ENCODE results near the gene ENOX1. TPM values are rescaled to one million over a fixed set of nuclear protein-coding genes. Genes with fewer than 3 reads are reported as not detected.

Gene ENOX1
- total and polyA plus RNA-seq, 7 donors, result 0.34 to 7.1 (median 1.1) TPM

GRCh38 chr13:43304945-43305344 is 481.8 kb downstream of the ENOX1 start:
- ATAC-seq (no peak), DNase-seq (no peak)
- Histone ChIP-seq H3K4me1 (peaks cover 26% of the 10 kb centered on the region), H3K27ac (no peak overlapping the region), H3K4me3 (no peak overlapping the region), H3K27me3 (ENCODE audit: insufficient read depth in 3 of 3, low read length in 2 of 3) (no peaks in the 10 kb centered on the region), H3K36me3 (ENCODE audit: insufficient read depth in 1 of 2, low read depth in 1 of 2) (no peaks in the 10 kb centered on the region), H3K9me3 (no peaks in the 10 kb centered on the region)
- TF ChIP-seq, protein P1, sequence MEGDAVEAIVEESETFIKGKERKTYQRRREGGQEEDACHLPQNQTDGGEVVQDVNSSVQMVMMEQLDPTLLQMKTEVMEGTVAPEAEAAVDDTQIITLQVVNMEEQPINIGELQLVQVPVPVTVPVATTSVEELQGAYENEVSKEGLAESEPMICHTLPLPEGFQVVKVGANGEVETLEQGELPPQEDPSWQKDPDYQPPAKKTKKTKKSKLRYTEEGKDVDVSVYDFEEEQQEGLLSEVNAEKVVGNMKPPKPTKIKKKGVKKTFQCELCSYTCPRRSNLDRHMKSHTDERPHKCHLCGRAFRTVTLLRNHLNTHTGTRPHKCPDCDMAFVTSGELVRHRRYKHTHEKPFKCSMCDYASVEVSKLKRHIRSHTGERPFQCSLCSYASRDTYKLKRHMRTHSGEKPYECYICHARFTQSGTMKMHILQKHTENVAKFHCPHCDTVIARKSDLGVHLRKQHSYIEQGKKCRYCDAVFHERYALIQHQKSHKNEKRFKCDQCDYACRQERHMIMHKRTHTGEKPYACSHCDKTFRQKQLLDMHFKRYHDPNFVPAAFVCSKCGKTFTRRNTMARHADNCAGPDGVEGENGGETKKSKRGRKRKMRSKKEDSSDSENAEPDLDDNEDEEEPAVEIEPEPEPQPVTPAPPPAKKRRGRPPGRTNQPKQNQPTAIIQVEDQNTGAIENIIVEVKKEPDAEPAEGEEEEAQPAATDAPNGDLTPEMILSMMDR (IDR thresholded peaks at IDR 0.05), result no peak
- intact Hi-C loops (cut with DNase I), result loop anchor here (5.0 to 10.0 kb wide), 3 partner anchors 482 to 570 kb away; partner anchors contain the start of genes CCDC122 (in 1 of the 2), ENOX1 (in 1 of the 2) and LACC1 (in 1 of the 2)
- WGBS, 3 donors, result 49 to 51% (median 49%) methylated on average over 2 of the region's 2 CpGs

- Histone ChIP-seq H3K9me3 (no peaks in the 10 kb centered on the region), H3K27me3 (ENCODE audit: insufficient read depth in 3 of 3, low read length in 2 of 3) (no peaks in the 10 kb centered on the region), H3K27ac (no peak overlapping the region), H3K4me1 (peaks cover 26% of the 10 kb centered on the region), H3K4me3 (no peak overlapping the region), H3K36me3 (ENCODE audit: insufficient read depth in 1 of 2, low read depth in 1 of 2) (no peaks in the 10 kb centered on the region)
- TF ChIP-seq, protein P1 (IDR thresholded peaks at IDR 0.05), result no peak
- intact Hi-C loops (cut with DNase I), result loop anchor here in 1 of 2 donors (5.0 to 10.0 kb wide), 2 partner anchors 498 to 570 kb away; partner anchors contain the start of genes CCDC122 and LACC1
- ATAC-seq (no peak), DNase-seq (no peak)
- 85 to 98% (median 96%) methylated on average over 2 of the region's 2 CpGs for WGBS, 3 donors
Measured at GRCh38 chr13:43304449-43304848, 482.3 kb downstream of the ENOX1 start.

DNA sequence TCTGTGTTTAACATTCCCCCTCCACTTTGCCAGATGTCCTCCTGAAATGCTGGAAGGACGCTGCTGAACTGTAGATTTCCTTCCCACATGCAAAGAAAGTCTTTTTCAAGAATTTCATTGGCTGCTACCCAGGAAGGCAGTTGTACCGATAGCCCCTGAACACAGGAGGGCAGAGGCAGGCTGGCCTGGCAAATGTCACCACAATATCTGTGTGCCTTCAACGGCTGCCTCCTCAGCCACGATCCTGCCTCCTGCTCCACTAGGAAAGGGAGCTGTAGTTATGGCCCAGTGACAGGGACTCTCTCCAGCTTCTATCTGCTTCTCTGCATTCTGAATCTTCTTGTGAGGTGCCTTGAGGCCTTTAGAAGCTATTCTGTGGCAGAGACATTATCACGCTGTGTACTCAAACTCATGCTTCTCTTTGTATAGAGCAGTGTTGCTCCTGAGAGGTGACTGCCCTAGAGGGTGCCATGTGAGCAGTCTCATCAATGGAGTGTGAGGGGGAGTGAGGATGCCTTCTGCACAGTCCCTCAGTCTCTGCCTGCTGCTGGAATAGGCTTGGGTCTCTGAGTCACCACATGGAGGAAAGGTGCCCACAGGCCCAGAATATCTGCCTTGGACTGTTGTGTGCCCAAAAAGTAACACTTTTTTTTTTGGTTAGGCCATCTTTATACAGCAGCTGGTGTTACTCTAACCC is 483.6 kb downstream of the ENOX1 start:
- H3K27me3 ChIP-seq (ENCODE audit: insufficient read depth in 3 of 3, low read length in 2 of 3), result no peaks in the 10 kb centered on the region
- peak overlapping the region; percentile 30 for H3K27ac ChIP-seq
- H3K4me1 ChIP-seq, result peaks cover 24% of the 10 kb centered on the region
- intact Hi-C loops (cut with DNase I), result loop anchor here in 1 of 2 donors (5.0 to 10.0 kb wide), 2 partner anchors 499 to 572 kb away; partner anchors contain the start of genes CCDC122 and LACC1
- TF ChIP-seq, protein P1 (IDR thresholded peaks at IDR 0.05), result peak; percentile 69
- no peaks in the 10 kb centered on the region for H3K36me3 ChIP-seq (ENCODE audit: insufficient read depth in 1 of 2, low read depth in 1 of 2)
- ATAC-seq (peak; percentile 86 to 95 (median 91)), DNase-seq (peak; percentile 41 to 82)
- WGBS, 3 donors, result 17 to 20% (median 18%) methylated on average over 5 of the region's 5 CpGs
- H3K4me3 ChIP-seq, result no peak overlapping the region
- H3K9me3 ChIP-seq, result no peaks in the 10 kb centered on the region

DNA sequence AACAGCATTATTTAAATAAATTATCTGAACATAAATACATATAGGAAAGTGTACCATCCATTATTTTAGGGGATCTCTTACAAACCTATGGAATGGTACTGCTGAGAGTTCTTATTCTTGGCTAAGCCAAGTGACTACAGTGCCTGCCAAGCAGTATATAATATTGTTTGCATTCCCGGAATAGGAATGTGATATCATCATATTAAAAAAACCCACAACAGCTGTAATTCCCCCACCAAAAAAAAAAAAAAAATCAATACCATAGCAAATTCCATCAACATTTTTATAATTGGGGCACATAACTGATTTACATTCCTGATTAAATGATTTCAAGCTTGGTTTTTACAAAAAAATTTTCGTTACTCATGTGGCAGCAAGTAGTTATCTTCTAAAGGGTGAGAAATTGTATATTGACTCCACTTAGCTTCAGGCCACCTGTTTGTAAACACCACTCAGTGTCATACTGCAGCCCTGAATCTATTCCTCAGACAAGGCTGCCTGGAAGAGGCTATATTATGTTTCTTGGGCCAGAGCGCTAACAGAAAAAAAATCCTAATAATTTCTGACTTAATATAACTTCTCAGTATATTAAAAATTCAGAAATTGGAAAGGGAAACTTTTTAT is 485.3 kb downstream of the ENOX1 start:
- no peak for DNase-seq
- Histone ChIP-seq H3K27me3 (ENCODE audit: insufficient read depth in 3 of 3, low read length in 2 of 3) (no peaks in the 10 kb centered on the region), H3K9me3 (no peaks in the 10 kb centered on the region), H3K27ac (no peak overlapping the region), H3K4me1 (peaks cover 19% of the 10 kb centered on the region), H3K36me3 (ENCODE audit: insufficient read depth in 1 of 2, low read depth in 1 of 2) (no peaks in the 10 kb centered on the region), H3K4me3 (no peak overlapping the region)
- TF ChIP-seq, protein P1 (IDR thresholded peaks at IDR 0.05), result no peak
- 50 to 72% (median 52%) methylated on average over 3 of the region's 3 CpGs for WGBS, 3 donors
- intact Hi-C loops (cut with DNase I), result loop anchor here in 1 of 2 donors (5.0 to 10.0 kb wide), 2 partner anchors 501 to 573 kb away; partner anchors contain the start of genes CCDC122 and LACC1
- ATAC-seq, result peak in 1 of 4 donors; percentile 53
